T-helper 17 cell (primary cell): ENCODE data around the gene HRH4. TPM values are rescaled to one million over a fixed set of nuclear protein-coding genes. Genes with fewer than 3 reads are reported as not detected.

Experiments
- ATAC-seq: fragments of 150-1000 bp; cut with Tn5 transposase; 2 replicates; pipeline ENCODE4 v1.10.0; 2021; ENCODE audit warnings: mild to moderate bottlenecking, moderate library complexity
- DNase-seq, 3 donors: peaks; one replicate each; pipeline versions ENCODE4 v3.0.0 to v3.0.0-alpha.2; 2020 to 2021
- H3K9me3 ChIP-seq: one replicate; pipeline ENCODE4 v1.7.0; 2013; ENCODE audit warnings: low read length, mild to moderate bottlenecking; ENCODE audit not compliant: control insufficient read depth, poor library complexity, severe bottlenecking
- H3K27ac Mint-ChIP-seq: one replicate; pipeline ENCODE4 v1.8.0; 2022; ENCODE audit warnings: mild to moderate bottlenecking, moderate library complexity, mixed read lengths
- H3K27me3 Mint-ChIP-seq: one replicate; pipeline ENCODE4 v1.8.0; 2022; ENCODE audit warnings: mixed read lengths
- H3K36me3 Mint-ChIP-seq: one replicate; pipeline ENCODE4 v1.8.0; 2022; ENCODE audit warnings: low read depth, mixed read lengths
- H3K4me1 Mint-ChIP-seq: one replicate; pipeline ENCODE4 v1.8.0; 2022; ENCODE audit warnings: mild to moderate bottlenecking, mixed read lengths
- H3K4me3 Mint-ChIP-seq: one replicate; pipeline ENCODE4 v1.8.0; 2022; ENCODE audit warnings: mild to moderate bottlenecking, moderate library complexity, mixed read lengths
- total RNA-seq, 4 donors: library from RNA in 2 of 4; stranded (reverse) in 2 of 4; gene quantifications; one replicate each; pipeline ENCODE4 v1.2.3 and lab custom pipeline; 2022 to 2026

Gene HRH4
- total RNA-seq, 2 donors from 2014 or later: 3.2 to 8.5 TPM

- H3K27ac Mint-ChIP-seq: no peak overlapping the region
- peaks cover 19% of the 10 kb centered on the region for H3K36me3 Mint-ChIP-seq
- DNase-seq (no peak), ATAC-seq (no peak)
- peaks cover 5% of the 10 kb centered on the region for H3K4me1 Mint-ChIP-seq
- no peaks in the 10 kb centered on the region for H3K9me3 ChIP-seq
- H3K27me3 Mint-ChIP-seq: no peaks in the 10 kb centered on the region
- H3K4me3 Mint-ChIP-seq: no peak overlapping the region
Observed at GRCh38 chr18:24443870-24444269, 16.6 kb upstream of the HRH4 start.

DNA sequence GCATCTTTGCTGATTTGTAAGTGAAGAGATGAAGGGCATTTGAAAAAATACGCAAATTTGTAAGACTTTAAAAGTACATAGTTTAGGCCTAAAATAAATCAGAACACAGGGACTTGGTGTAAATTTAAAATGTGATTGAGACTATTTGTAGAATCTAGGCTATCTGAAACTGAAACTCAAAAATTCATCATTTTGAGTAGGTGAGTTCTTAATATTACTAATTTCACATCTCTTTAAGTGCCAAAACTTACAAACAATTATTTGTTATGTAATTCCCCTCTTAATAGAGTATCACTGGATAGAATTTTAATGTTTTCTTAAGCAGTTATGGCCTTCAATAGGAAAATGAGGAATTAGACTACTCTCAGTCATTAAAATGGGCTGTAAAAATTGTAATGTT is 14.0 kb upstream of the HRH4 start:
- Mint-ChIP-seq H3K4me1 (peaks cover 5% of the 10 kb centered on the region), H3K27ac (no peak overlapping the region), H3K4me3 (no peak overlapping the region), H3K27me3 (no peaks in the 10 kb centered on the region), H3K36me3 (peaks cover 16% of the 10 kb centered on the region)
- DNase-seq (no peak), ATAC-seq (no peak)
- no peaks in the 10 kb centered on the region for H3K9me3 ChIP-seq

DNA sequence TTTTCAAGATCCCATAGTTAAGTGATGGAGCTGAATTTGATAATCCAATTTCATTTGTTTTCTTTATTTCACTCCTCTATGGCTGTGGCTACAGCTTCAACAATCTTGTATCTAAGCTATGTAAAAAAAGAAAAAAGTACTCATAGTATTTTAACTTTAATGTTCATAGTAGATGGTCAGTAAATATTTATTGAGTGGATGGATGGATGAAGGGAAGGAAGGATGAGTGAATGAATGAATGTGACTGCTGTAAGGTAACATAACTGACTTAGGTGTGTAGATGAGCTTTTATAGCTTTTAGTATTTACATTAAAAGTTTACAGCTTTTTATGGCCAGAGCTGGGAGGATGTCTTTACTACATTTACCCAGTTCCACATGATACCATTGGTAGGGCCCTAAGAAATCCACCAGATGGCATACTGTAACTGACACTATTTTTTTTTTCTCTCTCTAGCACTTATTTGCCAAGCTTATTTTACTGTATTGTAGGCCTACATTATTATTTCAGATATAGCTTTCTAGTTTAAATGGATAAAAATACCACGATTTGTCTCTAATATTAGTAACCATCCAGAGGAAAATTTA is 13.4 kb upstream of the HRH4 start:
- no peak for DNase-seq
- ATAC-seq: peak; percentile 64
- Mint-ChIP-seq H3K4me1 (peaks cover 5% of the 10 kb centered on the region), H3K4me3 (no peak overlapping the region), H3K36me3 (peaks cover 14% of the 10 kb centered on the region), H3K27me3 (no peaks in the 10 kb centered on the region), H3K27ac (no peak overlapping the region)
- H3K9me3 ChIP-seq: no peaks in the 10 kb centered on the region

DNA sequence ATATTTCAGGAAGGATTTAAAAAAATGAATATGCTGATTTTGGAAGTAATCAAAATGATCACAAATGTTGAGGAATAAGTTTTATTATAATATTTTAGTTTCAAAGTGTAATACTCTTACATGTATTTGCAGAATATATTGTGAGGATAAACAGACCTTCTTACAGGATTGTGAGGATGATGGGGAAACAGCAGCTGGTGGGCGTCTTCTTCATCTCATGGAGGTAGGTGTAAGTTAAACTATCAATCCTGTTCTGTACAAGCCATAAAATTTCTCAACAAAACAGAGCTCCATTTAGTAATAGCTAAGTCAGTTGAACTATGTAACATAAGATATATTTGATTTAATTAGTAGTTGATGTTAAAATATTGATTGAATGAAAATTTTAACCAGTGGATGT is 12.5 kb upstream of the HRH4 start:
- ATAC-seq (no peak), DNase-seq (no peak)
- peaks cover 14% of the 10 kb centered on the region for H3K36me3 Mint-ChIP-seq
- peak overlapping the region; percentile 11 for H3K27ac Mint-ChIP-seq
- H3K4me1 Mint-ChIP-seq: peaks cover 7% of the 10 kb centered on the region
- no peaks in the 10 kb centered on the region for H3K27me3 Mint-ChIP-seq
- H3K9me3 ChIP-seq: no peaks in the 10 kb centered on the region
- H3K4me3 Mint-ChIP-seq: no peak overlapping the region

GRCh38 chr18:24456549-24456948 is 3.9 kb upstream of the HRH4 start:
- Mint-ChIP-seq H3K27ac (no peak overlapping the region), H3K4me1 (peaks cover 5% of the 10 kb centered on the region), H3K27me3 (no peaks in the 10 kb centered on the region), H3K4me3 (no peak overlapping the region), H3K36me3 (peaks cover 8% of the 10 kb centered on the region)
- ATAC-seq: no peak
- no peaks in the 10 kb centered on the region for H3K9me3 ChIP-seq
- no peak for DNase-seq

GRCh38 chr18:24459772-24460171 is 665 bp upstream of the HRH4 start:
- Mint-ChIP-seq H3K4me3 (peak overlapping the region; percentile 3), H3K27ac (peak overlapping the region; percentile 83), H3K36me3 (peaks cover 7% of the 10 kb centered on the region), H3K4me1 (peaks cover 19% of the 10 kb centered on the region), H3K27me3 (no peaks in the 10 kb centered on the region)
- no peaks in the 10 kb centered on the region for H3K9me3 ChIP-seq
- no peak for ATAC-seq
- DNase-seq: no peak

DNA sequence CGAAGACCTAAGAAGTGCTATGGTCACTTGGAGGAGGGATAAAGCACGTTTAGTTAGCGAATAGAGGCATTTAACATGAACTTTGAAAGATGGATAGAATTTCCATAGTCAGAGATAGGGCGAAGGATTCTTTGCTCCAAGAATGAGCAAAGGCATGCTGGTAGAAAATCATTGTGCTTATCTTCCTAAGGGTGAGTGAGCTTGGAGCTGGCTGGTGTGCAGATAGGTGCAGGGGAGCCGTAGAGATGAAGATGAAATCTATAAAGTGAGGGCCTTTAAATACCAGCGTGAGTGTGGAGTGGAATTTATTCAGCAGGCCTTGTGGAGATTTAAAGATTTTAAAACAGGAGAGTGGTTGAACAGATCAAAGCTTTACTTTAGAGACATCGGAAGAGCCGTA is 1.6 kb downstream of the HRH4 start:
- Mint-ChIP-seq H3K4me3 (peak overlapping the region; percentile 90), H3K27me3 (peaks cover 2% of the 10 kb centered on the region), H3K4me1 (peaks cover 24% of the 10 kb centered on the region), H3K27ac (peak overlapping the region; percentile 84), H3K36me3 (peaks cover 7% of the 10 kb centered on the region)
- ATAC-seq (no peak), DNase-seq (no peak)
- no peaks in the 10 kb centered on the region for H3K9me3 ChIP-seq

DNA sequence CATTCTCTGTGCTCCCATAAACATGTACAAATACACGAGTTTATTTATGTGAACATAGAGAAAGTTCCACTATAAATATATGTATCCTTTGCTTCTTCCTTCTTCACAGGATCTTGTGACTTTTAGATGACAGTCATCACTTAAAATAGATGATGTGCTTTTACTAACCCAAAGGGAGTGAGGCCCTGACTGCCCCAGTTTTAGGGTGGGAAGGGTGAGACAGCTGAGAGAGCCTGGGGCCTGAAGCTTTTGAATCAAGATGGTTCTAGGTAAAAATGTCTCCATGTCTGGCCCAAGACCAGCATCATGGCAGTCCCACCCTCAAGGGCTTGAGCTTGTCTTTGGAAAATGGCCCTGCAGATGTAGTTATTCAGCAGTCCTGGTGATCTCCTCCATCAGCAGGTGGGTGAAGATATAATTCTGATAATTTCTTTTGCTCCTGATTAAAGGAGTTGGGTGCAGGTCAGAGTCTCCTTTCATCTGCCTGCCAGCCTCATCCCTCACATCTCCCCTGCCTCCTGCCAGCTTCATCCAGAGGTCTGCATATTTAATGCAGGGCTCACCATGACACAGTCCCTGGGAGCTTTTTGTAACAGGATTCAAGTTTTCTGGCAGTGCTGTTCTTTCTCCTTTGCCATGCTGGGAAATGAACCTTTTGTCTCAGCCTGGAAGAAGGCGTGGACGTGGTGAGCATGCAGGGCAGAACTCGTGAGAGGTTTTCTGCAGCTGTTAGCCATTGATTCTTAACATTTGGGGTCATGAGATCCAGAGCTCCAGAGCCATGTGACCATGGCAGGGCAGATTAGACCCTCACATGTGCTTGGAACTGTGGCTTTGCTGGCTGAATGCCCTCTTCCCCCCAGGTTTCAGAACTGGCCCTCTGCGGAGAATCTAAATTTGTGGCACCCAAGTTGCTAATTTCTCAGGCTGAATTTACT is 2.7 kb downstream of the HRH4 start:
- H3K4me1 Mint-ChIP-seq: peaks cover 27% of the 10 kb centered on the region
- H3K36me3 Mint-ChIP-seq: peaks cover 13% of the 10 kb centered on the region
- ATAC-seq (peak; percentile 25), DNase-seq (no peak)
- H3K9me3 ChIP-seq: no peaks in the 10 kb centered on the region
- peaks cover 4% of the 10 kb centered on the region for H3K27me3 Mint-ChIP-seq
- H3K27ac Mint-ChIP-seq: peak overlapping the region; percentile 84
- H3K4me3 Mint-ChIP-seq: peak overlapping the region; percentile 90

DNA sequence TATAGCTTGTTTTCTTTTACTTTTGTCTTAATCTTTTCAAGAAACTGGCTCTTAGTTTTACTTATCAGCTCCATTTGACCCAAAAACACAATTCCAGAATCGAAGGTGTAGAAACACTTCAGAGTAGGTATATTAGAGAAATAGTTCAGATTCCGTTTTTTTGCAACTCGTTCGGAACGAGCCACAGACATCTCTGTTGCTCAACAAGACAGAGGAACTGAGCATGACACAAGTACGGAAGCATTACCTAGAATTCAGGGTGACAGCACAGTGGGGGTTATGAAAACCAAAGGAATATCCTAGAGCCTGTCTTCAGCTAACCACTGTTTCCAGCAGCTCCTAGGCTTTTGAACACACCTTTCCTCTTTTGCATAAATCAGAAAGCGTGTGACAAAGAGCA is 5.0 kb downstream of the HRH4 start:
- DNase-seq (no peak), ATAC-seq (peak; percentile 39)
- no peaks in the 10 kb centered on the region for H3K9me3 ChIP-seq
- Mint-ChIP-seq H3K36me3 (peaks cover 16% of the 10 kb centered on the region), H3K27ac (peak overlapping the region; percentile 84), H3K4me1 (peaks cover 29% of the 10 kb centered on the region), H3K4me3 (peak overlapping the region; percentile 75), H3K27me3 (peaks cover 4% of the 10 kb centered on the region)

DNA sequence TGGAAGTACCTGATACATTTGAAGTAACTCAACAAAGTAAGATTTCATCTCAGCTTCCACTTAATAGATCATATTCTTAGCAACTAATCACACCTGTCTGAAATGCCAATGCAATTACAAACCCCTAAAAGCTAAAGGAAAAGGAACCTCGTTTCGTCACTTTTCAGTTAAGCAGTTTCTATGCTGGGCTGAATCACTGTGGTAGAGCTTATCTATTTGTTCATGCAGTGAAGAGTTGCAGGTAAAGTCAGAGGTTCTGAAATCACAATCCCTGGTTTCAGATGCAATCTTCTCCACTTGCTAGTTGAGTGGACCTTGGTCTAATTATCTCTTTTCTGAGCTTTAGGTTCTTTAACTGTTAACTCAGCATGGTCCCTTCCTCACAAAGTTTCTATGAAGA is 6.3 kb downstream of the HRH4 start:
- peak overlapping the region; percentile 74 for H3K27ac Mint-ChIP-seq
- peaks cover 15% of the 10 kb centered on the region for H3K36me3 Mint-ChIP-seq
- no peaks in the 10 kb centered on the region for H3K9me3 ChIP-seq
- peaks cover 4% of the 10 kb centered on the region for H3K27me3 Mint-ChIP-seq
- H3K4me1 Mint-ChIP-seq: peaks cover 31% of the 10 kb centered on the region
- ATAC-seq (no peak), DNase-seq (no peak)
- peak overlapping the region; percentile 79 for H3K4me3 Mint-ChIP-seq

- peaks cover 23% of the 10 kb centered on the region for H3K4me1 Mint-ChIP-seq
- peak overlapping the region; percentile 80 for H3K4me3 Mint-ChIP-seq
- no peak for DNase-seq
- ATAC-seq: no peak
- H3K27me3 Mint-ChIP-seq: peaks cover 4% of the 10 kb centered on the region
- peaks cover 15% of the 10 kb centered on the region for H3K36me3 Mint-ChIP-seq
- H3K27ac Mint-ChIP-seq: peak overlapping the region; percentile 80
- no peaks in the 10 kb centered on the region for H3K9me3 ChIP-seq
Observed at GRCh38 chr18:24470022-24470618, 9.7 kb downstream of the HRH4 start.

DNA sequence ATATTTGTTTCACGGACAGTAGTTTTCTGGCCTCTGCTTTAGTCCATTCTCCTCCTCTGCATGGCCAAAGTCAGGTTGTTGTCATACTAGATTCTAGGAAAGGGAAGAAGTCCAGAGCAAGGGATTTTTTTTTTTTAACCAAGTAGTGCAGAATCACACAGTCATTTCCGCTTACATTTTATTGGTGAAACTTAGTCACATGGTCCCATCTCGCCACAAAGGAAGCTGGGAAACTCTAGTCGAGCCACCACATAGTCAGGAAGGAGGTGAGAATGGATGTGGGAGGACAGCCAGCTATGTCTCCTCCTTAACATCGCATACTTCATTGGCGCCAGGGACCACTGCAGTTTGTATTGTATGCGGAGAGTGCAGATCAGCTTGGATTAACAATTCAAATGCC is 10.4 kb downstream of the HRH4 start:
- Mint-ChIP-seq H3K4me1 (peaks cover 19% of the 10 kb centered on the region), H3K36me3 (peaks cover 15% of the 10 kb centered on the region), H3K27me3 (peaks cover 4% of the 10 kb centered on the region), H3K27ac (peak overlapping the region; percentile 80), H3K4me3 (peak overlapping the region; percentile 15)
- ATAC-seq (no peak), DNase-seq (no peak)
- H3K9me3 ChIP-seq: no peaks in the 10 kb centered on the region

DNA sequence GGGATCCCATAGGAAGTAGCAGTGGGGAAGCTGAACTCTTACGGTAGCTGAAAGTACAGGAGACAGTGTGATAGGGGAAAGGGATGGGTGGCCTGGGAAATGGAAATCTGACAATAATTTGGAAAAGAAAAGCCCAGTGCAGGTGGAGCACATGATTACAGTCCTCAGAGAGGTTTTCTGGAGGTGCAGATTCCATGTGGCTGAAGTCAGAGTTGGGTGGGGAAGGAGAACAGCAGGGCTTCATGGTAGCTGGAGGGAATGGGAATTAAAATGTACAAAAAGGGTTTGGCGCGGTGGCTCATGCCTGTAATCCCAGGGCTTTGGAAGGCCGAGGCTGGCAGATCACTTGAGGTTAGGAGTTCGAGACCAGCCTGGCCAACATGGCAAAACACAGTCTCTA is 12.2 kb downstream of the HRH4 start:
- ATAC-seq (no peak), DNase-seq (no peak)
- Mint-ChIP-seq H3K4me3 (peak overlapping the region; percentile 15), H3K36me3 (peaks cover 11% of the 10 kb centered on the region), H3K27ac (peak overlapping the region; percentile 83), H3K4me1 (peaks cover 23% of the 10 kb centered on the region), H3K27me3 (no peaks in the 10 kb centered on the region)
- H3K9me3 ChIP-seq: no peaks in the 10 kb centered on the region
